GM19324 (cell line): Measurements from ENCODE around the gene FLRT2.

Experiments used
- ATAC-seq: cut with Tn5 transposase; IDR thresholded peaks from one replicate; pipeline ENCODE4 v1.9.1; 2021; ENCODE audit warnings: mild to moderate bottlenecking, moderate library complexity; ENCODE audit not compliant: unreplicated experiment, low FRiP score

FLRT2 gene, protein sequence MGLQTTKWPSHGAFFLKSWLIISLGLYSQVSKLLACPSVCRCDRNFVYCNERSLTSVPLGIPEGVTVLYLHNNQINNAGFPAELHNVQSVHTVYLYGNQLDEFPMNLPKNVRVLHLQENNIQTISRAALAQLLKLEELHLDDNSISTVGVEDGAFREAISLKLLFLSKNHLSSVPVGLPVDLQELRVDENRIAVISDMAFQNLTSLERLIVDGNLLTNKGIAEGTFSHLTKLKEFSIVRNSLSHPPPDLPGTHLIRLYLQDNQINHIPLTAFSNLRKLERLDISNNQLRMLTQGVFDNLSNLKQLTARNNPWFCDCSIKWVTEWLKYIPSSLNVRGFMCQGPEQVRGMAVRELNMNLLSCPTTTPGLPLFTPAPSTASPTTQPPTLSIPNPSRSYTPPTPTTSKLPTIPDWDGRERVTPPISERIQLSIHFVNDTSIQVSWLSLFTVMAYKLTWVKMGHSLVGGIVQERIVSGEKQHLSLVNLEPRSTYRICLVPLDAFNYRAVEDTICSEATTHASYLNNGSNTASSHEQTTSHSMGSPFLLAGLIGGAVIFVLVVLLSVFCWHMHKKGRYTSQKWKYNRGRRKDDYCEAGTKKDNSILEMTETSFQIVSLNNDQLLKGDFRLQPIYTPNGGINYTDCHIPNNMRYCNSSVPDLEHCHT

GRCh38 chr14:85529803-85530574 is at the start of gene FLRT2:
TSS of gene FLRT2 (plus strand) at chr14:85530144. CDS start at chr14:85621515, 91,371 bp downstream.
- ATAC-seq = no peak

- no peak for ATAC-seq
Measured at GRCh38 chr14:85481471-85481870, 48.5 kb upstream of the FLRT2 start.

- no peak for ATAC-seq
Measured at GRCh38 chr14:85482552-85482951, 47.4 kb upstream of the FLRT2 start.

DNA sequence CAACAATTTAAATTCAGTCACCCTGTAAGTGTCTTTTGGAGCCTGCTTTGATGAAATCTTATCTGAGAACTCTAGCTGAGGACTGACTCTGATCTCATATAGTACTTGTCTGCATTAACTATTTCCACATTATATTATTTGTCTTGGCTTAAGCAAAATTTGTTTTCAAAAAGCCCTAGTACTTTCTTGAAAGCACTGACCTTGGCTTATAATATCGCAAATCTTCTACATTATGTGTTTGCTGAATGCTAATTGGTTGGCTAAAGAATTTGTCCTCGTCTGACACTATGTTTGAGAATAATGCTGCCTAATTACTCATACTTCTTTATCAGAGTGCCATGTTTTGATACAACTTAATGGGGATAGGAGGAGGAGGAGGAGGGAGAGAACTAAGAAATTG is 46.9 kb upstream of the FLRT2 start:
- ATAC-seq = no peak

GRCh38 chr14:85483652-85484051 is 46.3 kb upstream of the FLRT2 start:
- ATAC-seq = no peak

DNA sequence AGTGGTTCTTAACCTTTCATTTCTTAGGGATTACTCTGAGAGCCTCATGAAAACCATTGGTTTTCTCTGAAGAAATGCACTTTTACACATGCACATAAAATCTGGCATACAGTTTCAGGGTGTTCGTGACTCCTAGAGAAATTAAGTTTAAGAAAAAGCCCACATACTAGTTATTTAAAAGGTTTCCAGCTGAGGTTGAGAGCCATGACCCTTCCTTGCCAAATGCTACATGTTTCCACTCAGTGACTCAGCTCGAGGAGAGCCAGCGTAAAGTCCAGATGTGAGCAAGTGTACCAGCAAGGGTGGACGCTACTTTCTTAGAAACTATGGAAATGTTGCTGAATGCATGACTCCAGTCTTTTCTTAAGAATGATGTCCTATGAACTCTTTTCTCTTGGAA is 42.7 kb upstream of the FLRT2 start:
- no peak for ATAC-seq

DNA sequence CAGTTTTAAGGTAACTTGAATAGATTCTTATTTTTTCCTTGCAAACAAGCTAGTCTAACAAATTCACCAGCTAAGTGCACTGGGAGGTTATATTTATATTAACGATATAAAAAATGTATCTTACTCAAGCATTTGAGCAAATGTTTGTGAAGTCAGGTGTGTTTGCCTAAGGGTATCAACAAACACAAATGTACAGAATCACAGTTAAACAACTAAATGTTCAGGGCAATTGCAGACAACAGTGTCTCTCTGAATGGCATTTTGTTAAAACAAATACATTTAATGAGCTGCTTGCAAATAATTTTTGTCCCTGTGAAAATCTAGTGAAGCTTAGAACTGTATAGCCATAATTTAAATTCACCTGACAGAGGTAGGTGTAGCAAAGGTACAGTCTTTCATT is 28.2 kb upstream of the FLRT2 start:
- ATAC-seq = no peak

DNA sequence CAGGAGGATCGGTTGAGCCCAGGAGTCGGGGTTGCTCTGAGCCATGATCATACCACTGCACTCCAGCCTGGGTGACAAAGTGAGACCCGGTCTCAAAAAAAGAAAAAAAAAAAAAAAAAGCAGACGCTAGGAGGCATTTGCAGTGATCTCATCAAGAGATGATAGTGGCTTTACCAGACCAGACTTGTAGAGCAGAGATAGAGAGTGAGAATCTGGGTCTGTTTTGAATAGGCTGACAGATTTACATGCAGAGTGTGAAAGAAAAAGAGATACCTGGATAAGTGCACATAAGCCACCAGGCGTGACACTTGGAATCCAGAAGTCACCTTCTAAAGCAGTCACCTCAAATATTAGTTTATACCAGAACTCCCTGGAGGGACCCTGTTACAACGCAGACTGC is 21.1 kb upstream of the FLRT2 start:
- ATAC-seq = no peak

DNA sequence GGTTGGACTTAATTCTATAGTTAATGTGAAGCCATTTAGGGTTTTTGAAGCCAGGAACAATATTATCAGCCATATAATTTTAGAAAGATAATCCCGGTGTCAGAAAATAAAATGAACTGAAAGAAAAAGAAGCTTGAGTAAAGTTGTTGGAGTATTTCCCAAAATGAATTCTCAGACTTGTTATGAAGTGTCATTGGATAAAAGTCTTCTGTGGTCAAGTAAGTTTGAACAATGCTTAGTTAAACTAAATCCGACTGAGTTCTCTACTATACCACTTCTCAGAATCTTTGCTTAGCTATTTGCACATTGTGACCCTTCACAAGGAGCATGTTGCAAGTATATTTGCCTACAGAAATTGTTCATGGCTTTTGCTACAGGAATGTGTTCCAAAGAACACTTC is 17.5 kb upstream of the FLRT2 start:
- no peak for ATAC-seq

DNA sequence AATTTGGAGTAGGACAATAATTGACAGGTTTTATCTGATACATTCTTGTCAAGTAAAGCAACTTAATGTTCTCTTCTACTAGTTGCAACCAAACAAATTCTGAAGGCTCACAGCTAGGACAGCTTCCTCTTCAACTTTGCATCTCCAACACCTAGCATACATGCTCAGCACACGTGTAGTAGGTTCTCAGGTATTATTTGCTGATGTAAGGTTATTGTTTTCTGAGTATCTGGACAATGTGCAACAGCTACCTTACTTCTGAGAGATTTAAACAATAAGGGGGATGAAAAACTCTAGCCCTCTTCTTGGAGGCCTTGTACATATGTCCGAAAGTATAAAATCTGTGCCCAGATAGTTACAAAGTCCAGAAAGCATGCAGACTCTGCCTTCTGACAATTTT is 15.5 kb upstream of the FLRT2 start:
- no peak for ATAC-seq

DNA sequence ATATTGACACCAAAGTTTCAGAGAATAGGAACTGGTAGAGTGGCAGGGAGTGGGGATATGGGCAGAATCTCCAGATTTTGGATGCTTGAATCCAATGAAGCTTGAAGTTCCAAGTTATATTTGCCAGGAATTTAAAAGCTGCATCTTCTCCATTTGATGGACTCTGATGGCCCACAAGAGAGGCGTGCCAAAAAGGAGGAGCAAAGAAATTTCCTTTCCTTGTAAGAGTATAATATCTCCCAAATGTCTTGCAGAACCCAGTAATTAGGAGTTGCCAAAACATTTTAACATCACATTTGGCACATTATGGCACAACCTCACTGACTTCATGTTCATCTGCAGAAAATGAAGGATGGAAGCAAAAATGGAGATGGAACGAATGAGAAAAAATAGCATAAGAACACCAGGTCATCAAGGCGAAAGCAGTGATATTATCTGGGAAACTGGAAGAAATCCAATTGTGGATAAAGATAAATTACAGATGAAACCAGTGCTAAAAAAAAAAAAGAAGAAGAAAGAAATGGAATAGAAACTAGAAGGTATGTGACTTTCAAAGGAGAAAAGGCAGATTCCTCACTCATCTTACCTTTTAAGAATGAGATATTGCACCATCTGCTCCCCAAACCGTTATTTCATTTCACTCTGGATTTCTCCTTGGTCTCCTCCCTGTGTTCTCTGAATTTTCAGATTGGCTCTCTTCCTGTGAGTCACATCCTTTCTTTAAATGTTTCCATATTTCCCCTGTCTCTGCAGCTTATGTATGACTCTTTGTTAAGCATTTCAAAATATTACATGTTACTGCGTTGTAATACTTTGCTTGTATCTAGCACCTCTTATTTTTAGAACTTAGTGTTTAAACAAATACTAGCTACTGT is 13.5 kb upstream of the FLRT2 start:
- ATAC-seq = no peak

- ATAC-seq = no peak
Measured at GRCh38 chr14:85517114-85517688, 12.7 kb upstream of the FLRT2 start.

DNA sequence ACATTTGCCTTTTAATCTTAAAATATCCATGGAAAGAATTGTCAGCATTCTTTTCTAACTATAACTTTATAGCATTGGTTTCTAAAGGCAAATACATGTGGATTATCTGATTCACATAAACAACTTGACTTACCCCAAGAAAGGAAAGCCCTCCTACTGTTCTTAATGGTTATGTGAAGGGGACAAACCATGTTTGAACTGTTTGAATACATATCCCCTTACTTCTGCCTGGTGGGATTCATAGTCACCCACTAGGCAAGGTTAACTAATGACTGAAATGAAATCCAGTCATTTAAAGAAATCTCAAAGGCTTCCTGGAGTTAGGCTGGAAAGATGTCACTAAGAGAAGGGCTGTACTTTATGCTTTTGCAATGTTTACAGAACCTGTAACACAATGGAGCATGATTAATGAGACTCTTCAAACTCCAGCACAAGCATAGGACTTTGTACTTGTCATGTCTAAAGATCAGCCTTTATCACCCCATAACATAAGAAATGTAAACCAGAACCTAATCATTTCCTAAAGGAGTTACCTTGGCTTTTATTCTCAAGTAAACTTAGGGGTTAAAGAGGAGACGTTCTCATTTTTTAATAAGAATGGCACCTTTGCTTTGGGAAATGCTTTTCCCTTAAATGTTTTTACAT is 10.2 kb upstream of the FLRT2 start:
- ATAC-seq = no peak

GRCh38 chr14:85520581-85520980 is 9.4 kb upstream of the FLRT2 start:
- ATAC-seq = no peak

- ATAC-seq = no peak
Measured at GRCh38 chr14:85523624-85524023, 6.3 kb upstream of the FLRT2 start.

DNA sequence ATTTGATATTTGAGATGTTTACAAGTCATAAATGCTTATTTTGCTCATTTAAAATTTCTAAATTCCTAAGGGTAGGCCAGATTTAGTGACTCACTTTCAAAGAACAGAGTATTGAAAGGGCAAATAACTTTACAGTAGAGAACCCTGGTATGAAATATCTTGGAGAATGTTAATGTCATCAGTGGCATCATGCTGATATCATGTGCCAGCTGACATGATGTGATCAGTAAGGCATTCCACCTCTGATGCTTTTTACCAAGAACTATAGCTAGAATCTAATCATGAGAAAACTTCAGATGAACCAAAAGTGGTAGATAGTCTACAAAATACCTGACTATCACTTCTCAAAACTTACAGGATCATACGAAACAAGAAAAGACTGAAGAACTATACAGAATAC is 2.9 kb upstream of the FLRT2 start:
- ATAC-seq = no peak

DNA sequence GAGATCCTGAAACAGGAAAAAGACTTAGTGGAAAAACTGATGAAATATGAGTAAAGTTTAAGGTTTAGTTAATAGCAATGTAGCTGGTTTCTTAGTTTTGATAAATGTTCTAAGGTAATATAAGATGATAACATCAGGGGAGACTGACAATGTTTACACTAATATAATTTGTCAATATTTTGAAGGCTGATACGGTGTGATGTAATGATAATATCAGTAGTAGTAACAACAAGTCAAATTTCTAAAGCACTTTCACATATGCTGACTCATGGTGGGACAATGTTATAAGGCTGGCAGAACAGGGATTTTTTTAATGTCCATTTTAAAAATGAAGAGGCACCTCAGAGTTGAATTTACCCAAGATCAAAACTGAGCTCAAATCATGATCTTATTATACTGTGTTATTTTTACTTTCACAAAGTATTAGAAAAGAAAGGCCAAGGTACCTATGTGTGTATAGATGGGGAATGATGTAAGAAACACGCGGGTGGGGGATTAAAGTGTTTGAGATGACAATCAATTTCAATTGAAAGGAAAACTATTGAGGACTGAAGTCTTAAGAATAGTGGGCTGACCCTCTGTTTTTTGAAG is 2.4 kb upstream of the FLRT2 start:
- no peak for ATAC-seq

DNA sequence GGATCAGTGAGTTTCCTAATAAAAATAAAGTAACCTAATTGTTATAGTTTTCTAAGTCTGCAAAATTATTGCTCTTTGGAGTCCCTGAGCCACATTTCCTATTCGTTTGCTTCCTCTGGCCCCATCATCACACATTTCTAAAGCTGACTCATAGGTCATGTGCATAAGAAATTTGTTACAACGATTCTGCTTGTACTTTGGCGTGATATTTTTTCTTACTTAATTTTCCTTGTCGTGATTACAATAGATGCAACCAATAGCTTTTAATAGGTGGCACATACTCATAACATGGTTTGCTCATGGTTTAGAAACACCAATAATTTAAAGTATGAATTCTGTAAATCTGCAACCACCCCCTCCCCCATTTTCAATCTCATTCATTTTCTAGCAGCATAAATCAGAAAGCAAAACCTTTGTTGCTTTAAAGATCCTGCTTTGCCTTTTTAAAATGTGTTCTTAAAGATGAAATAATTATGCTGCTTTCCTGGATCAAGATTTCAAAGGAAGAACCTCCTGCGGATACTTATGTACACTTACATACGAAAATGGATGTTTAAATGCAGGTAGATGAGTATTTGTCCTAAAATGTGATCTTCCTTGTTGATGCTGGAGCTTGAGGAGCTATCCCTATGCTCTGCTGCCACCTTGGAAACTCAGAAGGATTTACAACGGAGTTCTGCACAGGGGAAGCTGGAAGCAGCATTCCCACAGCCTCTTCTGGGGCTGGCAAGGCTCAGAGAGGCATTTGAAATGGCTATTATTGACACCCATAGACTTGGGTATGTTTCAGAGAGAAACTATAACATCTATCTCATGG is 1.7 kb upstream of the FLRT2 start:
- ATAC-seq = no peak
